OCI-LY3 (cell line): ENCODE results near the gene GP1BA.

Experiments used
- H2AFZ ChIP-seq: fragments of 200-600, 300-600 bp; shearing (Covaris generic); 2 replicates; pipeline ENCODE4 v1.6.0; 2014; ENCODE audit warnings: antibody characterized with exemption, low read depth, low read length
- H3K27ac ChIP-seq: fragments of 200-600, 300-600 bp; sonication (generic); 2 replicates; pipeline ENCODE4 v1.5.1; 2014; ENCODE audit warnings: mild to moderate bottlenecking, low read length, moderate library complexity, mixed read lengths
- H3K27me3 ChIP-seq: fragments of 200-600, 300-600 bp; sonication (generic); 2 replicates; pipeline ENCODE4 v1.6.1; 2014; ENCODE audit warnings: low read depth, low read length, mixed read lengths
- H3K36me3 ChIP-seq: fragments of 200-600, 300-600 bp; sonication (generic); replicated peaks from 2 replicates; pipeline ENCODE3; 2014; ENCODE audit warnings: low read depth, low read length, mixed read lengths
- H3K4me1 ChIP-seq: fragments of 300-600, 200-600 bp; sonication (generic); 2 replicates; pipeline ENCODE4 v1.6.1; 2014; ENCODE audit warnings: low read length, mixed read lengths
- H3K4me2 ChIP-seq: fragments of 200-600, 300-600 bp; sonication (generic); 2 replicates; pipeline ENCODE4 v1.6.1; 2014; ENCODE audit warnings: low read length, mixed read lengths
- H3K4me3 ChIP-seq: fragments of 300-600, 200-600 bp; sonication (generic); 2 replicates; pipeline ENCODE4 v1.5.1; 2014; ENCODE audit warnings: antibody characterized with exemption, mild to moderate bottlenecking, low read length, moderate library complexity
- H3K79me2 ChIP-seq: fragments of 300-600, 200-600 bp; shearing (Covaris generic); 2 replicates; pipeline ENCODE4 v1.6.1; 2014; ENCODE audit warnings: mild to moderate bottlenecking, low read length, mixed read lengths
- H3K9ac ChIP-seq: fragments of 300-600, 200-600 bp; shearing (Covaris generic); 2 replicates; pipeline ENCODE4 v1.6.0; 2014; ENCODE audit warnings: mild to moderate bottlenecking, low read length, moderate library complexity
- H3K9me3 ChIP-seq: fragments of 200-600, 300-600 bp; shearing (Covaris generic); 2 replicates; pipeline ENCODE4 v1.6.1; 2014; ENCODE audit warnings: low read length, mixed read lengths; ENCODE audit not compliant: insufficient read depth
- H4K20me1 ChIP-seq: fragments of 200-600, 300-600 bp; sonication (generic); 2 replicates; pipeline ENCODE4 v1.6.1; 2016; ENCODE audit warnings: low read length, mixed read lengths; ENCODE audit not compliant: insufficient read depth
- CTCF ChIP-seq: fragments of 200-600, 300-600 bp; sonication (generic); IDR thresholded peaks from 2 replicates; pipeline ENCODE4 v1.5.1; 2014; ENCODE audit warnings: antibody characterized with exemption, low read length, low read depth
- EZH2phosphoT487 ChIP-seq: fragments of 200-600 bp; shearing (Covaris generic); IDR thresholded peaks from 2 replicates; pipeline ENCODE4 v1.6.1; 2018; ENCODE audit warnings: antibody characterized with exemption, mixed run types, low read depth

Gene GP1BA

GRCh38 chr17:4947411-4948165, 15.5 kb downstream of the GP1BA start:
- no peaks in the 10 kb centered on the region for H3K9me3 ChIP-seq
- H3K27ac ChIP-seq: peak overlapping the region; percentile 100
- H3K79me2 ChIP-seq: peaks cover 77% of the 10 kb centered on the region
- H2AFZ ChIP-seq: no peak overlapping the region
- H3K9ac ChIP-seq: peak overlapping the region; percentile 100
- H3K4me2 ChIP-seq: peak overlapping the region; percentile 98
- H4K20me1 ChIP-seq: peaks cover 30% of the 10 kb centered on the region
- H3K4me3 ChIP-seq: peak overlapping the region; percentile 99
- peaks cover 39% of the 10 kb centered on the region for H3K4me1 ChIP-seq
- no peak for TF ChIP-seq EZH2phosphoT487
- TF ChIP-seq CTCF: no peak
- H3K36me3 ChIP-seq: peaks cover 48% of the 10 kb centered on the region
- no peaks in the 10 kb centered on the region for H3K27me3 ChIP-seq

- TF ChIP-seq CTCF (no peak), EZH2phosphoT487 (no peak)
- Histone ChIP-seq H3K27ac (peak within 1 kb of the TSS; percentile 100), H4K20me1 (peaks cover 30% of the 10 kb centered on the region), H3K4me2 (peak within 1 kb of the TSS; percentile 84), H3K4me1 (peaks cover 39% of the 10 kb centered on the region), H3K4me3 (peak within 1 kb of the TSS; percentile 99), H2AFZ (no peak within 1 kb of the TSS), H3K9ac (peak within 1 kb of the TSS; percentile 100), H3K27me3 (no peaks in the 10 kb centered on the region), H3K79me2 (peaks cover 69% of the 10 kb centered on the region), H3K36me3 (peaks cover 40% of the 10 kb centered on the region), H3K9me3 (no peaks in the 10 kb centered on the region)
Measured at GRCh38 chr17:4948166-4948930, 16.3 kb downstream of the GP1BA start, which contains the start of gene PFN1. TSS of gene PFN1 (minus strand) at chr17:4948530. CDS start at chr17:4948394, 136 bp downstream.

- H3K27me3 ChIP-seq: no peaks in the 10 kb centered on the region
- H3K9me3 ChIP-seq: no peaks in the 10 kb centered on the region
- peaks cover 37% of the 10 kb centered on the region for H3K36me3 ChIP-seq
- H2AFZ ChIP-seq: no peak overlapping the region
- TF ChIP-seq EZH2phosphoT487: no peak
- TF ChIP-seq CTCF: no peak
- peaks cover 64% of the 10 kb centered on the region for H3K79me2 ChIP-seq
- H3K4me1 ChIP-seq: peaks cover 38% of the 10 kb centered on the region
- H3K27ac ChIP-seq: peak overlapping the region; percentile 100
- H4K20me1 ChIP-seq: peaks cover 27% of the 10 kb centered on the region
- peak overlapping the region; percentile 99 for H3K4me3 ChIP-seq
- H3K9ac ChIP-seq: peak overlapping the region; percentile 100
- peak overlapping the region; percentile 84 for H3K4me2 ChIP-seq
Measured at GRCh38 chr17:4948931-4949320, 16.8 kb downstream of the GP1BA start.

- no peaks in the 10 kb centered on the region for H3K27me3 ChIP-seq
- H3K9me3 ChIP-seq: no peaks in the 10 kb centered on the region
- H3K4me1 ChIP-seq: peaks cover 32% of the 10 kb centered on the region
- H4K20me1 ChIP-seq: peaks cover 22% of the 10 kb centered on the region
- H3K4me3 ChIP-seq: peak overlapping the region; percentile 99
- H3K4me2 ChIP-seq: peak overlapping the region; percentile 89
- peak overlapping the region; percentile 100 for H3K27ac ChIP-seq
- H3K9ac ChIP-seq: peak overlapping the region; percentile 100
- H3K36me3 ChIP-seq: peaks cover 34% of the 10 kb centered on the region
- TF ChIP-seq CTCF: no peak
- no peak for TF ChIP-seq EZH2phosphoT487
- no peak overlapping the region for H2AFZ ChIP-seq
- peaks cover 58% of the 10 kb centered on the region for H3K79me2 ChIP-seq
Measured at GRCh38 chr17:4949321-4950074, 17.4 kb downstream of the GP1BA start.
